ENCODE data around the gene DPYSL4. TPM values are rescaled to one million over a fixed set of nuclear protein-coding genes. Genes with fewer than 3 reads are reported as not detected.

The DPYSL4 gene
- total RNA-seq, 1 donor from 2014 or later: 35.2 TPM

- Mint-ChIP-seq H3K27me3 (ENCODE audit: low read depth) (no peaks in the 10 kb centered on the region), H3K9me3 (ENCODE audit: low read depth) (no peaks in the 10 kb centered on the region), H3K27ac (ENCODE audit: unreplicated experiment) (no peak overlapping the region), H3K4me1 (ENCODE audit: low read depth) (no peaks in the 10 kb centered on the region), H3K36me3 (ENCODE audit: low read depth) (peaks cover 6% of the 10 kb centered on the region), H3K4me3 (ENCODE audit: unreplicated experiment) (no peak overlapping the region)
- DNase-seq (ENCODE audit: low spot score): no peak
- TF ChIP-seq, protein P1, sequence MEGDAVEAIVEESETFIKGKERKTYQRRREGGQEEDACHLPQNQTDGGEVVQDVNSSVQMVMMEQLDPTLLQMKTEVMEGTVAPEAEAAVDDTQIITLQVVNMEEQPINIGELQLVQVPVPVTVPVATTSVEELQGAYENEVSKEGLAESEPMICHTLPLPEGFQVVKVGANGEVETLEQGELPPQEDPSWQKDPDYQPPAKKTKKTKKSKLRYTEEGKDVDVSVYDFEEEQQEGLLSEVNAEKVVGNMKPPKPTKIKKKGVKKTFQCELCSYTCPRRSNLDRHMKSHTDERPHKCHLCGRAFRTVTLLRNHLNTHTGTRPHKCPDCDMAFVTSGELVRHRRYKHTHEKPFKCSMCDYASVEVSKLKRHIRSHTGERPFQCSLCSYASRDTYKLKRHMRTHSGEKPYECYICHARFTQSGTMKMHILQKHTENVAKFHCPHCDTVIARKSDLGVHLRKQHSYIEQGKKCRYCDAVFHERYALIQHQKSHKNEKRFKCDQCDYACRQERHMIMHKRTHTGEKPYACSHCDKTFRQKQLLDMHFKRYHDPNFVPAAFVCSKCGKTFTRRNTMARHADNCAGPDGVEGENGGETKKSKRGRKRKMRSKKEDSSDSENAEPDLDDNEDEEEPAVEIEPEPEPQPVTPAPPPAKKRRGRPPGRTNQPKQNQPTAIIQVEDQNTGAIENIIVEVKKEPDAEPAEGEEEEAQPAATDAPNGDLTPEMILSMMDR (IDR thresholded peaks at IDR 0.05): no peak
Measured at GRCh38 chr10:132225849-132226205, 39.1 kb downstream of the DPYSL4 start.

DNA sequence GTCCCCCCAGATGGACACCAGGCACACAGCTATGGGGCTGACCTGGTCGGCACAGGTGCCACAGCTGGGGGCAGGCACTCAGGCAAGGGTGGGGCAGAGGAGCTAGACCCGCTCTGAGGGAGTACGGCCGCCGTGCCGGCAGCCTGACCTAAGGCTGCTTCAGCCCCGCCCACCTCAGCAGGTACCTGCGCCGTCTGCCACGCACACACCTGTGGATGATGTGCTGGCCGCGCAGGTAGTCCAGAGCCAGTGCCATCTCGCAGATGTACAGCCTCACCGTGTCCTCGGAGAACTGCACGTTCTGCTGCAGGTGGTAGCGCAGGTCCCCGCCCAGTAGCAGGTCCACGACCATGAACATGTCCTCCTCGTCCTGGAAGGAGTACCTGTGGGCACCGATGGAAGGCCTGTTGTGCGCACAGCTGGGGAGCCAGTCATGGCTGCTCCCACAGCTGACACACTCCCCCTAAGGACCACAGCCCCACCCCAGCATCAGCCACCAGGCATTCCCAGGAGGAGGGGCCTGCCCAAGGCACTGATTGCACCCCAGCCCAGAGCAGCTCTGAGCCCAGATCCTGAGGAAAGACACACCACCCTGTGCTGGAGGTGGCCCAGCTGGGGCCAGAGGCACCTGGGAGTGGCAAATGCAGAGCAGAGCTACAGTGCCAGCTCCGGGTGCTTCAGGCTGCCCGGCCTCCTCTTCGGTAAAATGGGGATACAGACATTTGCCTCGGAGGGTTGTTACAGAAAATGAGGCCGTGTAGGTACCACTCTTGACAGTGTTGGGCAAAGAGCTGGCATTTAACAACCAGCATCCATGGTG is 40.0 kb downstream of the DPYSL4 start:
- Mint-ChIP-seq H3K36me3 (ENCODE audit: low read depth) (peaks cover 6% of the 10 kb centered on the region), H3K27ac (ENCODE audit: unreplicated experiment) (no peak overlapping the region), H3K4me3 (ENCODE audit: unreplicated experiment) (no peak overlapping the region), H3K27me3 (ENCODE audit: low read depth) (no peaks in the 10 kb centered on the region), H3K9me3 (ENCODE audit: low read depth) (no peaks in the 10 kb centered on the region), H3K4me1 (ENCODE audit: low read depth) (no peaks in the 10 kb centered on the region)
- TF ChIP-seq, protein P1 (IDR thresholded peaks at IDR 0.05): no peak
- no peak for DNase-seq (ENCODE audit: low spot score)

- no peak for DNase-seq (ENCODE audit: low spot score)
- Mint-ChIP-seq H3K27ac (ENCODE audit: unreplicated experiment) (no peak overlapping the region), H3K9me3 (ENCODE audit: low read depth) (no peaks in the 10 kb centered on the region), H3K4me3 (ENCODE audit: unreplicated experiment) (no peak overlapping the region), H3K36me3 (ENCODE audit: low read depth) (peaks cover 6% of the 10 kb centered on the region), H3K27me3 (ENCODE audit: low read depth) (no peaks in the 10 kb centered on the region), H3K4me1 (ENCODE audit: low read depth) (no peaks in the 10 kb centered on the region)
- TF ChIP-seq, protein P1 (IDR thresholded peaks at IDR 0.05): no peak
Measured at GRCh38 chr10:132227851-132228390, 41.2 kb downstream of the DPYSL4 start.

DNA sequence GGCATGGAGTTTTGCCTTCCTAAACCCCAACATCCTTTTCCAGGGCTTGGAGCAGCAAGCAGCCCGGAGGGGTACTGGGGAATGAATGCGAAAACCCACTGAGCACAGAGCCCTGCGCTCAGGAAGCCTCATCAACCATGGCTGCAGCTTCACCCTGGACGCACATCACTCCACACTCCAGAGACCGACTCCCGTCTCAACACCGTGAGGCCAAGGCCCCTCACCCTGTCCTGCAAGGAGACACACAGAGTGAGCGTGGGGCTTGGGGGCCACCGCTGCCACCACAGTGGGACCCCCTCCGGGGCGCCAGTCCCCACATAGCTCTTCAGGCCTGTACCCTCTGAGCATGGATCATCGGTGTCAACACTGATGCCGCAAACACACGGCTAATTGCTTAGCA is 41.9 kb downstream of the DPYSL4 start:
- Mint-ChIP-seq H3K4me1 (ENCODE audit: low read depth) (no peaks in the 10 kb centered on the region), H3K9me3 (ENCODE audit: low read depth) (no peaks in the 10 kb centered on the region), H3K27me3 (ENCODE audit: low read depth) (no peaks in the 10 kb centered on the region), H3K27ac (ENCODE audit: unreplicated experiment) (no peak overlapping the region), H3K36me3 (ENCODE audit: low read depth) (peaks cover 6% of the 10 kb centered on the region), H3K4me3 (ENCODE audit: unreplicated experiment) (no peak overlapping the region)
- TF ChIP-seq, protein P1 (IDR thresholded peaks at IDR 0.05): no peak
- DNase-seq (ENCODE audit: low spot score): no peak

DNA sequence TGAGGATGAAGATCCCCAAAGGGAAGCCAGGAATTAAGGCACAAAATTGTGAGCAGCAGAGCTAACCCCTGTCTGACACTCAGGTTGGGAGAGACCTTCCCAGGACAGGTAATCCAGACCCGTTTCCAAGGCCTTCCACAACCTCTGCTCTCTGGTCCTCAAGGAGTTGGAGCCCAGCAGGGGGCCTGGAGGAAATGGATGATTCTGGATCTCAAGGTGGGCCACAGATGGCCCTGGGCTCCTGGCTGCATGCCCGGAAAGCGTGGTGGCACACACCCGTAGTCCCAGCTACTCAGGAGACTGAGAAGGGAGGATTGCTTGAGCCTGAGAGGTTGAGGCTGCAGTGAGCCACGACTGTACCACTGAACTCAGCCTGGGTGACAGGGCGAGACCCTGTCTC is 42.3 kb downstream of the DPYSL4 start:
- Mint-ChIP-seq H3K9me3 (ENCODE audit: low read depth) (no peaks in the 10 kb centered on the region), H3K27me3 (ENCODE audit: low read depth) (no peaks in the 10 kb centered on the region), H3K4me3 (ENCODE audit: unreplicated experiment) (no peak overlapping the region), H3K4me1 (ENCODE audit: low read depth) (no peaks in the 10 kb centered on the region), H3K27ac (ENCODE audit: unreplicated experiment) (no peak overlapping the region), H3K36me3 (ENCODE audit: low read depth) (peaks cover 6% of the 10 kb centered on the region)
- TF ChIP-seq, protein P1 (IDR thresholded peaks at IDR 0.05): no peak
- no peak for DNase-seq (ENCODE audit: low spot score)
